ENCODE measurements around the gene MLLT3.

The MLLT3 gene

DNA sequence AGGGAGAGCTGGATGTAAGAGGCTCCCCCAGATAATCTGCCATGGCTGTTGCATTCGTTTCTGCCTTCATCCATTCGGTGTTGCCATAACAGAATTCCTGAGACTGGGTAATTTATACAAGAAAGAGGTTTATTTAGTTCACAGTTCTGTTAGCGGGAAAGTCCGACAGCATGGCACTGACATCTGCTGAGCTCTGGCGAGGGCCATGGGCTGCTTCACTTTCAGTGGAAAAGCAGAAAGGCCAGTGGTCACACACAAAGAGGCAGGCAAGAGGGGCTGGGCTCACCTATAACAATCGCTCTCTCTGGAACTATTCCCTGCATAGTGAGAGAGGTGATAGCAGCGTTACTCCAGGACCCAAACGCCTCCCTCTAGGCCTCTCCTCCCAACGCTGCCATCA is 305.9 kb downstream of the MLLT3 start:
- Histone ChIP-seq H2AFZ (ENCODE audit: low read length) (no peak overlapping the region), H3K4me1 (ENCODE audit: low read length) (no peaks in the 10 kb centered on the region), H3K27me3 (replicated peaks; ENCODE audit: insufficient read depth, low read length) (no peaks in the 10 kb centered on the region), H3K36me3 (replicated peaks; ENCODE audit: insufficient read depth, low read length) (no peaks in the 10 kb centered on the region), H3K4me3 (ENCODE audit: low read length) (no peak overlapping the region), H3K79me2 (ENCODE audit: low read length) (no peaks in the 10 kb centered on the region), H3K27ac (ENCODE audit: low read length) (no peak overlapping the region), H3K9ac (ENCODE audit: low read length) (no peak overlapping the region), H4K20me1 (ENCODE audit: insufficient read depth, low read length) (no peaks in the 10 kb centered on the region), H3F3A (ENCODE audit: insufficient read depth, low read length) (no peaks in the 10 kb centered on the region), H3K9me3 (replicated peaks; ENCODE audit: insufficient read depth, low read length) (no peaks in the 10 kb centered on the region), H3K9me2 (replicated peaks; ENCODE audit: insufficient read depth, low read length) (no peaks in the 10 kb centered on the region), H3K4me2 (ENCODE audit: low read depth, low read length) (no peak overlapping the region)
- TF ChIP-seq EZH2 (optimal IDR thresholded peaks at IDR 0.05; ENCODE audit: low read depth, low read length) = no peak
- TF ChIP-seq EZH2phosphoT487 (IDR thresholded peaks at IDR 0.05; ENCODE audit: low read length) = no peak
- no peak for TF ChIP-seq CTCF (IDR thresholded peaks at IDR 0.05; ENCODE audit: low read length)
- DNase-seq = no peak

DNA sequence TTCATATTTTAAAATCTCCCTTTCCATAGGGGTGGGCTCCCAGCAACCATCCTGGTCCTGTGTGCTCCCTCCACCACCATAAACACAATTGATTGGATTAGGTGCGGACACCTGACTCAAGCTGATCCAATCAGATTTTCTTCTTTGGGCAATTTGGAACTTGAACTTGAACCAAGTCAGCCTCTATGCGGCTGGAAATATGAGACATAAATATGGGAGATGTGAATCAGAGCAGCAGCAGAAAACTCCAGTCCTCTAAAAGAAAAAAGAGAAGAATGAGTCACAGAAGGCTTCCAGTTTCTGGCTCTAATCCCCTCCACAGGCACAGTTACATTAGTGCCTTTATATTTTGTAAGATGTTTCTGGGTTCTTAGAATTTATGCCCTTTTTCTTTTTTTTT is 306.6 kb downstream of the MLLT3 start:
- H3K4me2 ChIP-seq (ENCODE audit: low read depth, low read length) = no peak overlapping the region
- no peak overlapping the region for H2AFZ ChIP-seq (ENCODE audit: low read length)
- H3K27me3 ChIP-seq (replicated peaks; ENCODE audit: insufficient read depth, low read length) = no peaks in the 10 kb centered on the region
- no peaks in the 10 kb centered on the region for H3K9me3 ChIP-seq (replicated peaks; ENCODE audit: insufficient read depth, low read length)
- H3K79me2 ChIP-seq (ENCODE audit: low read length) = no peaks in the 10 kb centered on the region
- no peaks in the 10 kb centered on the region for H3K4me1 ChIP-seq (ENCODE audit: low read length)
- no peaks in the 10 kb centered on the region for H3F3A ChIP-seq (ENCODE audit: insufficient read depth, low read length)
- no peaks in the 10 kb centered on the region for H4K20me1 ChIP-seq (ENCODE audit: insufficient read depth, low read length)
- no peak for DNase-seq
- no peak overlapping the region for H3K27ac ChIP-seq (ENCODE audit: low read length)
- H3K36me3 ChIP-seq (replicated peaks; ENCODE audit: insufficient read depth, low read length) = no peaks in the 10 kb centered on the region
- no peak overlapping the region for H3K9ac ChIP-seq (ENCODE audit: low read length)
- H3K9me2 ChIP-seq (replicated peaks; ENCODE audit: insufficient read depth, low read length) = no peaks in the 10 kb centered on the region
- TF ChIP-seq CTCF (IDR thresholded peaks at IDR 0.05; ENCODE audit: low read length) (no peak), EZH2phosphoT487 (IDR thresholded peaks at IDR 0.05; ENCODE audit: low read length) (no peak), EZH2 (optimal IDR thresholded peaks at IDR 0.05; ENCODE audit: low read depth, low read length) (no peak)
- H3K4me3 ChIP-seq (ENCODE audit: low read length) = no peak overlapping the region

DNA sequence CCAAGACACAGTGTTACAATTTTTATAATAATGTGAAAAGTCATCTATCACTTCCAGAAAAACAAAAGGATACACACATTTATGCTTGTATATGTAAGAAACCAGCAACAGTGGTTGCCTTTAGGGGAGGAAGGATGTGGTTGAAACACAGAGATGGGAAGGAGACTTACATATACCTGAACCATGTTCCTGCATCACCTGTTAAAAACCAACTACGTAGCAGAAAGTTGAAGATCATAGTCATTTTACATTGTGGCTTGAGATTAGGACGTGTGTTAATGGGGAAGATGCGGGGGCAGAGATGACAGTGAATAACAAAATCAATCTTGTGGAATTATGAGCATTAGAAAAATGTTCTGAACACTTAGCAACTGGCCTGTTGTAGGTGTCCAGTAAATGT is 307.3 kb downstream of the MLLT3 start:
- no peak overlapping the region for H3K27ac ChIP-seq (ENCODE audit: low read length)
- TF ChIP-seq EZH2phosphoT487 (IDR thresholded peaks at IDR 0.05; ENCODE audit: low read length) (no peak), EZH2 (optimal IDR thresholded peaks at IDR 0.05; ENCODE audit: low read depth, low read length) (no peak), CTCF (IDR thresholded peaks at IDR 0.05; ENCODE audit: low read length) (no peak)
- no peak overlapping the region for H2AFZ ChIP-seq (ENCODE audit: low read length)

More for the DNA sequence above, 307.3 kb downstream of the MLLT3 start:
- H3K4me1 ChIP-seq (ENCODE audit: low read length) = no peaks in the 10 kb centered on the region
- DNase-seq = no peak
- H3K36me3 ChIP-seq (replicated peaks; ENCODE audit: insufficient read depth, low read length) = no peaks in the 10 kb centered on the region
- no peaks in the 10 kb centered on the region for H3K9me2 ChIP-seq (replicated peaks; ENCODE audit: insufficient read depth, low read length)
- no peak overlapping the region for H3K9ac ChIP-seq (ENCODE audit: low read length)
- H3K4me3 ChIP-seq (ENCODE audit: low read length) = no peak overlapping the region
- H3K79me2 ChIP-seq (ENCODE audit: low read length) = no peaks in the 10 kb centered on the region
- H3F3A ChIP-seq (ENCODE audit: insufficient read depth, low read length) = no peaks in the 10 kb centered on the region
- H4K20me1 ChIP-seq (ENCODE audit: insufficient read depth, low read length) = no peaks in the 10 kb centered on the region
- H3K9me3 ChIP-seq (replicated peaks; ENCODE audit: insufficient read depth, low read length) = no peaks in the 10 kb centered on the region
- H3K4me2 ChIP-seq (ENCODE audit: low read depth, low read length) = no peak overlapping the region
- H3K27me3 ChIP-seq (replicated peaks; ENCODE audit: insufficient read depth, low read length) = no peaks in the 10 kb centered on the region

All from MM.1S (cell line).